ENCODE data around the gene SQOR.

- TF ChIP-seq POLR2A (IDR thresholded peaks at IDR 0.05), result no peak
- no peak for TF ChIP-seq CTCF (IDR thresholded peaks at IDR 0.05)
These were observed 29.6 kb downstream of the SQOR start for GRCh38 chr15:45664451-45664850.
